Measurements from ENCODE around the gene RPL36. TPM values are rescaled to one million over a fixed set of nuclear protein-coding genes. Genes with fewer than 3 reads are reported as not detected.

The RPL36 gene
- polyA plus RNA-seq, 2 donors, result 1,315 to 1,592 TPM

- H3K4me3 ChIP-seq (ENCODE audit: low read depth in 1 of 2, low read length in 2 of 2), result no peak overlapping the region
- no peaks in the 10 kb centered on the region for H3K9me3 ChIP-seq (ENCODE audit: control insufficient read depth in 2 of 2, insufficient read depth in 1 of 2, low read depth in 1 of 2, low read length in 1 of 2)
- WGBS, 2 donors, result 88 to 91% methylated on average over 10 of the region's 10 CpGs
- no peaks in the 10 kb centered on the region for H3K4me1 ChIP-seq (ENCODE audit: control insufficient read depth in 2 of 2, insufficient read depth in 2 of 2, low read length in 1 of 2)
- no peak overlapping the region for H3K27ac ChIP-seq (ENCODE audit: low read depth in 2 of 2, low read length in 1 of 2)
- peaks cover 20 to 54% of the 10 kb centered on the region in 2 donors for H3K36me3 ChIP-seq (ENCODE audit: control insufficient read depth in 2 of 2, insufficient read depth in 2 of 2, low read length in 1 of 2)
- H3K27me3 ChIP-seq (ENCODE audit: control insufficient read depth in 1 of 2, insufficient read depth in 2 of 2, low read length in 2 of 2), result no peaks in the 10 kb centered on the region
Observed at GRCh38 chr19:5652261-5652660, 37.8 kb upstream of the RPL36 start.

GRCh38 chr19:5654931-5655330 is 35.2 kb upstream of the RPL36 start:
- H3K4me1 ChIP-seq (ENCODE audit: control insufficient read depth in 2 of 2, insufficient read depth in 2 of 2, low read length in 1 of 2), result no peaks in the 10 kb centered on the region
- WGBS, 2 donors, result 92 to 94% methylated on average over 5 of the region's 5 CpGs
- H3K4me3 ChIP-seq (ENCODE audit: low read depth in 1 of 2, low read length in 2 of 2), result no peak overlapping the region
- H3K27ac ChIP-seq (ENCODE audit: low read depth in 2 of 2, low read length in 1 of 2), result no peak overlapping the region
- H3K9me3 ChIP-seq (ENCODE audit: control insufficient read depth in 2 of 2, insufficient read depth in 1 of 2, low read depth in 1 of 2, low read length in 1 of 2), result no peaks in the 10 kb centered on the region
- H3K27me3 ChIP-seq (ENCODE audit: control insufficient read depth in 1 of 2, insufficient read depth in 2 of 2, low read length in 2 of 2), result no peaks in the 10 kb centered on the region
- H3K36me3 ChIP-seq (ENCODE audit: control insufficient read depth in 2 of 2, insufficient read depth in 2 of 2, low read length in 1 of 2), result peaks cover 19 to 59% of the 10 kb centered on the region in 2 donors

DNA sequence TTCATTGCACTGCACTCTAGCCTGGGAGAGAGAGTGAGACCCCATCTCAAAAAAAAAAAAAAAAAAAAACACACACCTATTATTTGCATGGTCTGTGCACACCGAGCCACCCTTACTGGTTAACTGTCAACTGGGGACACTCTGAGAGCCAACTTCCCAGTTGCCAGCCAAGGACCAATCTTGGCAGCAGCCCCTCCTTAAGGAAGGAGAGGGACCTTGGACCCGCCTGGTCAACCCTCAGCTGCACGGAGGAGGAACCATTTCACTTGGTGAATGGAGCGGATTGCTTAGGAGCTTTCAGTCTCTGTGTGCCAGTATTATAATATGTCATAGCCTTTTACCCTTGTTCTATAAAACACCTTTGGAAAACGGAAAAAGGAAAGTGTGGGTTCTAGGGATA is 34.7 kb upstream of the RPL36 start:
- H3K36me3 ChIP-seq (ENCODE audit: control insufficient read depth in 2 of 2, insufficient read depth in 2 of 2, low read length in 1 of 2), result peaks cover 17 to 61% of the 10 kb centered on the region in 2 donors
- WGBS, 2 donors, result 76 to 87% methylated on average over 5 of the region's 5 CpGs
- no peaks in the 10 kb centered on the region for H3K9me3 ChIP-seq (ENCODE audit: control insufficient read depth in 2 of 2, insufficient read depth in 1 of 2, low read depth in 1 of 2, low read length in 1 of 2)
- no peaks in the 10 kb centered on the region for H3K4me1 ChIP-seq (ENCODE audit: control insufficient read depth in 2 of 2, insufficient read depth in 2 of 2, low read length in 1 of 2)
- no peak overlapping the region for H3K4me3 ChIP-seq (ENCODE audit: low read depth in 1 of 2, low read length in 2 of 2)
- no peak overlapping the region for H3K27ac ChIP-seq (ENCODE audit: low read depth in 2 of 2, low read length in 1 of 2)
- H3K27me3 ChIP-seq (ENCODE audit: control insufficient read depth in 1 of 2, insufficient read depth in 2 of 2, low read length in 2 of 2), result no peaks in the 10 kb centered on the region

DNA sequence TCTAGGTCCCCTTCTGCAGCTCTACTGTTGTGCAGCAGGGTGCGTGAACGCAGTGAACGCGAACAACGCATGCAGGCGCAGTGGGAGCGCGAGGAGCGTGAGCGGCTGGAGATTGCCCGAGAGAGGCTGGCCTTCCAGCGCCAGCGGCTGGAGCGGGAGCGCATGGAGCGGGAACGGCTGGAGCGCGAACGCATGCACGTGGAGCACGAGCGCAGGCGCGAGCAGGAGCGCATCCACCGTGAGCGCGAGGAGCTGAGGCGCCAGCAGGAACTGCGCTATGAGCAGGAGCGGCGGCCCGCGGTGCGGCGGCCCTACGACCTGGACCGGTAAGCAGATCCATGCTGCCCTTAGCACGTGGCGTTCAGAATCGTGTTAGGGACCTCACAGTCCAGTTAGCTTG is 28.6 kb upstream of the RPL36 start:
- Histone ChIP-seq H3K4me1 (ENCODE audit: control insufficient read depth in 2 of 2, insufficient read depth in 2 of 2, low read length in 1 of 2) (no peaks in the 10 kb centered on the region), H3K36me3 (ENCODE audit: control insufficient read depth in 2 of 2, insufficient read depth in 2 of 2, low read length in 1 of 2) (peaks cover 17 to 46% of the 10 kb centered on the region in 2 donors), H3K4me3 (ENCODE audit: low read depth in 1 of 2, low read length in 2 of 2) (no peak overlapping the region), H3K27me3 (ENCODE audit: control insufficient read depth in 1 of 2, insufficient read depth in 2 of 2, low read length in 2 of 2) (no peaks in the 10 kb centered on the region), H3K27ac (ENCODE audit: low read depth in 2 of 2, low read length in 1 of 2) (no peak overlapping the region), H3K9me3 (ENCODE audit: control insufficient read depth in 2 of 2, insufficient read depth in 1 of 2, low read depth in 1 of 2, low read length in 1 of 2) (no peaks in the 10 kb centered on the region)
- 98 to 99% methylated on average over 42 of the region's 42 CpGs for WGBS, 2 donors

- Histone ChIP-seq H3K9me3 (ENCODE audit: control insufficient read depth in 2 of 2, insufficient read depth in 1 of 2, low read depth in 1 of 2, low read length in 1 of 2) (no peaks in the 10 kb centered on the region), H3K27me3 (ENCODE audit: control insufficient read depth in 1 of 2, insufficient read depth in 2 of 2, low read length in 2 of 2) (no peaks in the 10 kb centered on the region), H3K27ac (ENCODE audit: low read depth in 2 of 2, low read length in 1 of 2) (no peak overlapping the region), H3K4me1 (ENCODE audit: control insufficient read depth in 2 of 2, insufficient read depth in 2 of 2, low read length in 1 of 2) (no peaks in the 10 kb centered on the region), H3K36me3 (ENCODE audit: control insufficient read depth in 2 of 2, insufficient read depth in 2 of 2, low read length in 1 of 2) (peaks cover 28 to 51% of the 10 kb centered on the region in 2 donors), H3K4me3 (ENCODE audit: low read depth in 1 of 2, low read length in 2 of 2) (no peak overlapping the region)
- WGBS, 2 donors, result 93 to 94% methylated on average over 17 of the region's 17 CpGs
Observed at GRCh38 chr19:5663904-5664303, 26.2 kb upstream of the RPL36 start.

GRCh38 chr19:5664515-5664914 is 25.6 kb upstream of the RPL36 start:
- WGBS, 2 donors, result 74 to 80% methylated on average over 2 of the region's 2 CpGs
- Histone ChIP-seq H3K4me3 (ENCODE audit: low read depth in 1 of 2, low read length in 2 of 2) (no peak overlapping the region), H3K36me3 (ENCODE audit: control insufficient read depth in 2 of 2, insufficient read depth in 2 of 2, low read length in 1 of 2) (peaks cover 32 to 57% of the 10 kb centered on the region in 2 donors), H3K27me3 (ENCODE audit: control insufficient read depth in 1 of 2, insufficient read depth in 2 of 2, low read length in 2 of 2) (no peaks in the 10 kb centered on the region), H3K9me3 (ENCODE audit: control insufficient read depth in 2 of 2, insufficient read depth in 1 of 2, low read depth in 1 of 2, low read length in 1 of 2) (no peaks in the 10 kb centered on the region), H3K4me1 (ENCODE audit: control insufficient read depth in 2 of 2, insufficient read depth in 2 of 2, low read length in 1 of 2) (no peaks in the 10 kb centered on the region), H3K27ac (ENCODE audit: low read depth in 2 of 2, low read length in 1 of 2) (no peak overlapping the region)

DNA sequence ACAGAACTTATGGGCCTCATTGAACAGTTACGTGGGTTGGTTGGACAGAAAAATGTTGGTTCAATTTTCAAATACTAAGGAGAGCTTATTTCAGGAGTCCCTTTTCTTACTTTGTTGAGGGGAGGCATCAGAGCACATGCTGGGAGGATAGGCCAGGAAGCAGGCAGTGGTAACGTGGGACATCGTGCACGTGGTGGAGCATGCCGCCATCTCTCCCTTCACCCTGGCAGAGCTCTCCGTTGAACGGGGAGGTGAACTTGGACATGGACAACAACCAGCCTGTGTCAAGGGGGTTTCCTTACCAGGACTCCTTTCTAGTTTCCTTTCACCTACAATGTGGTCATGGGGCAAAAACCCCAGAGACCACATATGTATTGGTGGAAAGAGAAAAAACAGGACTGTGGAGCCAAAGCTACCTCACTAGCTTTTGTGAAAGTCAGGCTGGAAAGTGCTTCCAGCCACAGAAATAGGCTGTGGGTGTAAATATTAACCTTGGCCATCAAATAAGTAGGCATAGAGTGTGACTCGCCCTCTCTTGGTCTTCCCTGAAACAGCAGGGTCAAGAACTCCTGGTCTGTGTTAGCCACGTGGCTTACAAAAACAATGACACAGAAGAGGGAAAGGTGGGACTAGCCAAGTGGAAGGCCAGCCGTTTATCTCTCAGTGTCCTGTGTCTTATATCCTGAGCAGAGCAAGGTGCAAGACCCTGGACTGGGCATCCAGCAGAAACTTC is 24.1 kb upstream of the RPL36 start:
- H3K4me3 ChIP-seq (ENCODE audit: low read depth in 1 of 2, low read length in 2 of 2), result no peak overlapping the region
- WGBS, 2 donors, result 72 to 74% methylated on average over 10 of the region's 10 CpGs
- H3K9me3 ChIP-seq (ENCODE audit: control insufficient read depth in 2 of 2, insufficient read depth in 1 of 2, low read depth in 1 of 2, low read length in 1 of 2), result no peaks in the 10 kb centered on the region
- no peaks in the 10 kb centered on the region for H3K4me1 ChIP-seq (ENCODE audit: control insufficient read depth in 2 of 2, insufficient read depth in 2 of 2, low read length in 1 of 2)
- H3K27me3 ChIP-seq (ENCODE audit: control insufficient read depth in 1 of 2, insufficient read depth in 2 of 2, low read length in 2 of 2), result no peaks in the 10 kb centered on the region
- no peak overlapping the region for H3K27ac ChIP-seq (ENCODE audit: low read depth in 2 of 2, low read length in 1 of 2)
- peaks cover 33 to 52% of the 10 kb centered on the region in 2 donors for H3K36me3 ChIP-seq (ENCODE audit: control insufficient read depth in 2 of 2, insufficient read depth in 2 of 2, low read length in 1 of 2)

GRCh38 chr19:5666921-5667610 is 23.0 kb upstream of the RPL36 start:
- Histone ChIP-seq H3K27me3 (ENCODE audit: control insufficient read depth in 1 of 2, insufficient read depth in 2 of 2, low read length in 2 of 2) (no peaks in the 10 kb centered on the region), H3K4me3 (ENCODE audit: low read depth in 1 of 2, low read length in 2 of 2) (no peak overlapping the region), H3K9me3 (ENCODE audit: control insufficient read depth in 2 of 2, insufficient read depth in 1 of 2, low read depth in 1 of 2, low read length in 1 of 2) (no peaks in the 10 kb centered on the region), H3K27ac (ENCODE audit: low read depth in 2 of 2, low read length in 1 of 2) (no peak overlapping the region), H3K36me3 (ENCODE audit: control insufficient read depth in 2 of 2, insufficient read depth in 2 of 2, low read length in 1 of 2) (peaks cover 26 to 49% of the 10 kb centered on the region in 2 donors), H3K4me1 (ENCODE audit: control insufficient read depth in 2 of 2, insufficient read depth in 2 of 2, low read length in 1 of 2) (no peaks in the 10 kb centered on the region)
- 91 to 92% methylated on average over 26 of the region's 26 CpGs for whole genome bisulfite sequencing, 2 donors

DNA sequence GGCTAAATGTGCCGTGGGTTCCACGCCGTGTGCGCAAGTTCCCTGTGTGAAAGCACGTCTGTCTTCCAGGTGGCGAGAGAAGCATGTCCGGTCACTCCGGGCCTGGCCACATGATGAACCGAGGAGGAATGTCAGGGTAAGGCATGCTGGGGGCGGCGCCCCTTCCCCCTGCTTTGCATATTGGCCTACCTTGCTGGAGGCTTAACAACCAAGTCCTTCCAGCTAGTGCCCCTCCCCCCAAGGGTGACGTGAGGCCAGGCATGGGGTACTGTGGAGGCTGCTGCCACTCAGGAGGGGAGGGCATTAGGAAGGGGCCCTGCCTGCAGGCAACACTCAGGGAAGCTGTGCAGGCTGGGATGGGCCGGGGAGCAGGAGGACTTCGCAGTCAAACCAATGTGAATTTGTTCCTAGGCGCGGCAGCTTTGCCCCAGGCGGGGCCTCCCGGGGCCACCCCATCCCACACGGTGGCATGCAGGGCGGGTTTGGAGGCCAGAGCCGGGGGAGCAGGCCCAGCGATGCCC is 22.3 kb upstream of the RPL36 start:
- peaks cover 26 to 50% of the 10 kb centered on the region in 2 donors for H3K36me3 ChIP-seq (ENCODE audit: control insufficient read depth in 2 of 2, insufficient read depth in 2 of 2, low read length in 1 of 2)
- H3K9me3 ChIP-seq (ENCODE audit: control insufficient read depth in 2 of 2, insufficient read depth in 1 of 2, low read depth in 1 of 2, low read length in 1 of 2), result no peaks in the 10 kb centered on the region
- H3K27me3 ChIP-seq (ENCODE audit: control insufficient read depth in 1 of 2, insufficient read depth in 2 of 2, low read length in 2 of 2), result no peaks in the 10 kb centered on the region
- WGBS, 2 donors, result 83 to 85% methylated on average over 22 of the region's 22 CpGs
- H3K4me1 ChIP-seq (ENCODE audit: control insufficient read depth in 2 of 2, insufficient read depth in 2 of 2, low read length in 1 of 2), result no peaks in the 10 kb centered on the region
- no peak overlapping the region for H3K4me3 ChIP-seq (ENCODE audit: low read depth in 1 of 2, low read length in 2 of 2)
- H3K27ac ChIP-seq (ENCODE audit: low read depth in 2 of 2, low read length in 1 of 2), result no peak overlapping the region
